DLD1 (cell line): ENCODE measurements around the gene PRKAR2A.

ENCODE experiments used
- in situ Hi-C: cut with HindIII; loops from 2 replicates; pipeline ENCODE4 v1.10.0; 2017; ENCODE audit warnings: low sequenced_read_pairs

PRKAR2A gene

GRCh38 chr3:48847504-48848423 lies at the start of gene PRKAR2A:
Gene PRKAR2A, minus strand, starts transcription at chr3:48847874. Its CDS starts 278 bp downstream, at chr3:48847596.
- in situ Hi-C loops: no loop called here

DNA sequence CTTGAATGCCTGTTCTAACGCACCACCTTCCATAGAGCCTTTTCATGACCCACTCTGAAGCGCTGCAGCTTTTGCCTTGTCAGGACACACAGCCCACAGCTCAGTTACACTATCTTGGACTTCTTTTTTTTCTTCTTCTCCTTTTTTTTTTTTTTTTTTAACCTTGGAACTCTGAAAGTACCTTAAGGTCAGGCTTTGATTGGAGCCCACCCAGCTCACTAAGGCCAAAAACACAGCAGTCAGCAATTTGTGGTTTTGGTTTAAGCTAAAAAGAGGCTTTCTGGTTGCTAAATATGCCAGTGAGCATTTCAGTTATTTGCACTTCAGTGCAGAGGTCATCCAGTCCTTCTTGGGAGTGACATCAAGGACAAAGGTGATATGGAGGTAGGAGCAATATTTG lies 49.3 kb upstream of the PRKAR2A start:
- in situ Hi-C loops: no loop called here

DNA sequence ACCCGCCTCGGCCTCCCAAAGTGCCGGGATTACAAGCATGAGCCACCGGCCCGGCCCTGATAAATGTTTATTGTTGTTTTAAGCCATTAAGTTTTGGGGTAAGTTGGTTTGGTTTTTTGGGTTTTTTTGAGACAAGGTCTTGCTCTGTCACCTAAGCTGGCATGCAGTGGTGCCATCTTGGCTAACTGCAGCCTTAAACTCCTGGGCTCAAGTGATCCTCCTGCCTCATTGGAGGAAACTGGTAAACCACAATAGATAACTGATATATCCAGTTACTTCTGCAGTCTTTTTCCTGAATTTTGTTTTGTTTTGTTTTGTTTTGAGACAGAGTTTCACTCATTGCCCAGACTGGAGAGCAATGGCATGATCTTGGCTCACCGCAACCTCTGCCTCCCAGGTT lies 46.8 kb upstream of the PRKAR2A start:
- in situ Hi-C loops: no loop called here

DNA sequence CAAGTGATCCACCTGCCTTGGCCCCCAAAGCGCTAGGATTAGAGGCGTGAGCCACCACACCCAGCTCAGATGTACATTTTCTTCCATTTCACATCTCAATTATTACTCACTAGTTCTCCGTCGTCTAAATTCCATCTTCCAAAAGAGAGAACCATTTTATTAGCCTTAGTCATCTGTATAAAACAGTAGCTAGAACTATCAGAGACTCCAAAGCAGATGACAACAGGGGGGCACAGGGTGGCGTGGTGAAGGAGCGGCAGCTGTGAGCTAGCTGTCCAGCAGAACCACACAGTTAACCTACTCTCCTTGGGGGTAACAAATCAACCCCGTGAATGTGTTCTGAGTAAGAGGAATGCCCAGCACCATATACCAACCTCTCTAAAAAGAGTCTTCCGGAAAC lies 43.9 kb upstream of the PRKAR2A start:
- in situ Hi-C loops: no loop called here

DNA sequence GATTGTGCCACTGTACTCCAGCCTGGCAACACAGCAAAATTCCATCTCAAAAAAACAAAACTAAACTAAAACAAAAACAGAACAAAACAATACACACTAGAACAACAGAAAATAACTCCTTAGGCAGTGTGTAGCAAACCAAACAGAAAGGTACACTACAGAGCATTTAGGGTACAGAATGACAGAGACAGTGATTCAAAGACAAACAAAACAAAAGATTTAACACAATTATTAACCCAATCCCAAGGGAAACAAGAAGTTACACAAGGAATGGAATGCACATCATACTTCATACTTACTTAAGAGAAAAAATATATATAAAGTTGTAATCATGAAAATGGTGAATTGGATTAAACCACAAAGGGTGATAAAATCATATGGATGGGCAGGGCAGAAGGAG lies 38.1 kb upstream of the PRKAR2A start:
- in situ Hi-C loops: no loop called here

- in situ Hi-C loops: no loop called here
These were observed 34.0 kb upstream of the PRKAR2A start for GRCh38 chr3:48881652-48882114.

GRCh38 chr3:48881006-48881405 lies 33.3 kb upstream of the PRKAR2A start:
- in situ Hi-C loops: no loop called here

DNA sequence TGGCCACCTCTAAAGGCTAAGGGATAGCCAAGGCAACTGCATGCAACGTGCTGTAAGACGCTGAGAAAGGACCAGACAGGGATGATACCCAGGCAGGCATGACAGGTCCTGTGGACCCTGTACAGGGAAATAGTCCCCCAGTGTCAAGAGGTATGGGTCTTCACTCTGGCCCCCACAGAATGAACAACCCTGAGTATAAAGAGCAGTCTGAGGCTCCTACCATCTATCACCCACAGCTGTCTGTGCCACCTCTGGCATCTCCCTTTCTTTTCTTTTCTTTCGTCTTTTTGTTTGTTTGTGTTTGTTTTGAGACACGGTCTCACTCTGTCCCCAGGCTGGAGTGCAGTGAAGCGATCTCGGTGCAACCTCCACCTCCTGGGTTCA lies 32.3 kb upstream of the PRKAR2A start:
- in situ Hi-C loops: no loop called here

- in situ Hi-C loops: no loop called here
These were observed 31.8 kb upstream of the PRKAR2A start for GRCh38 chr3:48879307-48879993.

- in situ Hi-C loops: no loop called here
These were observed 30.0 kb upstream of the PRKAR2A start for GRCh38 chr3:48877671-48878070.

GRCh38 chr3:48863122-48863521 lies 15.4 kb upstream of the PRKAR2A start:
- in situ Hi-C loops: no loop called here

GRCh38 chr3:48859206-48859605 lies 11.5 kb upstream of the PRKAR2A start:
- in situ Hi-C loops: no loop called here

DNA sequence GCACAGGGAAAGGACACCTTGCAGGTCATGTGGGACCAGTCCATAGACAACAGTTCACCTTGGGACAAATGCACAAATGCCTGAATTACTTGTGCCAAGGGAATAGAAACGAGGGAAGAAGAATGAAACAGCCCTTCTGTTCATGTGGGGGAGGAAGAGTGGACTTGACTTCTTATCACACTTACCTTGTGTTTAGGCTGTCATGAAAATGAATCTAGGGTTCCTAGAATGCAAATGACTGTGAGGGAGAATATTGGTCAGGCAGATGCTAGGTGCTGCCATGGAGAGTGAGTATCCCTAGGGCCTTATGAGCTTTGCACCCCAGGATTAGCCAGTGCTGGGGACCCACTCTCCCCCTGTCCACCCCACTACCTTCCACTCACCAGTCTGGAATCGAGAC lies 11.0 kb upstream of the PRKAR2A start:
- in situ Hi-C loops: no loop called here

DNA sequence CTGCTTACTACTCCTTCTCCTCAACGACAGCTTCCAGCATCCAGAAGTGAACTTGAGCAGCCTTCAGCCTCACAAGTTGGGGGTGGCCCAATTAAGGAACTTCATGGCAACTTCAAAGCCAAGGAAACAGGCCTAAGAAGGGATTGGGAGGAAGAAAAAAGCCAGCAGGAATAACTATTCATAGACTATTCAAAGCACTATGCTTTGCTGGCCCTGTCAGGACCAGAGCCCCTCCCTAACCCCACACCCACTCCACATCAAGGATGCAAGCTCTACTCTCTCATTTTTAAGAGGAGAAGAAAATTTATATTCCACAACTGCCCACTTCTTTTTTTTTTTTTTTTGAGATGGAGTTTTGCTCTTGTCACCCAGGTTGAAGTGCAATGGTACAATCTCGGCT lies 10.0 kb upstream of the PRKAR2A start:
- in situ Hi-C loops: no loop called here

DNA sequence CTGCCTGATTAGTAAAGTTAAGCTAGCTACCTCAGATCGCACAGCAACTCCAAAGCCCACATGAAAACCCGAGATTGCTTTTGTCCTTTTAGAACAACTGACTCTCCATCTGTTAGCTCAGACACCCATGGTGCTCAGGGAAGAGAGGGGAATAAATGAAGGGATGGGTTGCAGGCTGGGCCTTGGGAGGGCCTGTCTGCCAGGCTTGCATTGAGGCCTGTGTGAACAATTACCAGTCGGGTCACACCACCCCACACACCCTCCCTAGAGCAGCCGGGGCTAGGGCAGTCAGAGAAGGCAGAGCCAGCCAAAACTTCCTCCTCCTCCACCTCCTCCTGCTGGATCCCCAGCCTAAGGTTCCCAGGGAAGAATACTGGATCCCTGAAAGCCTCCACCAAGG lies 8.8 kb upstream of the PRKAR2A start:
- in situ Hi-C loops: no loop called here

- in situ Hi-C loops: no loop called here
These were observed 8.2 kb upstream of the PRKAR2A start for GRCh38 chr3:48855681-48856447.

DNA sequence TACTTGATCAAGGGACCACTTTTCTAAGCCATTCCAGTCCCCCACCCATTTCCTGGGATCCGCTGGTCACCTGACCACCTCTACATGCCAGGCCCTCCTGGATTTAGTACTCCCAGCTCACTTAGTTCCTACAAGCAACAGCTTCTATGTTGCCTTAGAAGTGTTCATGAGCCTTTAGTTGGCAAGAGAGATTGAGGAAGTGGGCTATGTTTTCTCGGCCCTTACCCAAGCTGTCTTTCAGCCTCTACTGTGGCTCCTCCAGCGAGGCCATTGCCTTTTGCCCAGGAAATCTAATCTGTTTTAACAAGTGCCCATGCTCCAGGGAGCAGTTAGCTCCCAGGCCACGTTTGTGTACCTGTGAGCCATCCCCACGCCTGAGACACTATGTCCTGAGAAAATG lies 4.5 kb upstream of the PRKAR2A start:
- in situ Hi-C loops: no loop called here

GRCh38 chr3:48851407-48851806 lies 3.7 kb upstream of the PRKAR2A start:
- in situ Hi-C loops: no loop called here

DNA sequence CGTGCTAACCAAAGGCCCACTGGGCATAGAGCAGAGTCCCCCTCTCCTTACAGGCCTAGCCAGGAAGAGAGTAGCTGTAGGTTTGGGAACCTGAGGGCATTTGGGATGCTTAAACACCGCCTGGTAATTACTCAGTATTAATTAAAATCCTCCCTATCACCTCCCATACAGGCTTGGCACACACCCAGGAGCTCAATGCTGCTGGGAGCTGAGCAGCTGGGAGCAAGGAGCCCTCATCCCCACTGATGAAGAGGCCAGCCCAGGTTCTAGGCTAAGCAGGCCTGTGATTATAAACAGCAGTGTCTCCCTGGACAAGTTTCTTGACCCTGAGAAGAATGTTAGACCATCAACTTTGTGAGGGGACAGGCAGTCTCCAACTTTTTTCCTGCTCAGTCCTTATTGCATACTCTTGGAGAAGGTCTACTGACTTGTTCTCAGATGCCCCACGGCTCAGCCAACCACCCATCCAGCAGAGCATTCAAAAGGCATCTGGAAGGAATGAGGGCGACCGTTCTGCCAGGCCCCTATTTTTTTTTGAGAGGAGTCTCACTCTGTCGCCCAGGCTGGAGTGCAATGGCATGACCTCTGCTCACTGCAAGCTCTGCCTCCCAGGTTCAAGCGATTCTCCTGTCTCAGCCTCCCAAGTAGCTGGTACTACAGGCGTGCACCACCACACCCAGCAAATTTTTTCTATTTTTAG lies 1.3 kb upstream of the PRKAR2A start:
- in situ Hi-C loops: no loop called here

GRCh38 chr3:48847053-48847503 lies 596 bp downstream of the PRKAR2A start:
- in situ Hi-C loops: no loop called here

DNA sequence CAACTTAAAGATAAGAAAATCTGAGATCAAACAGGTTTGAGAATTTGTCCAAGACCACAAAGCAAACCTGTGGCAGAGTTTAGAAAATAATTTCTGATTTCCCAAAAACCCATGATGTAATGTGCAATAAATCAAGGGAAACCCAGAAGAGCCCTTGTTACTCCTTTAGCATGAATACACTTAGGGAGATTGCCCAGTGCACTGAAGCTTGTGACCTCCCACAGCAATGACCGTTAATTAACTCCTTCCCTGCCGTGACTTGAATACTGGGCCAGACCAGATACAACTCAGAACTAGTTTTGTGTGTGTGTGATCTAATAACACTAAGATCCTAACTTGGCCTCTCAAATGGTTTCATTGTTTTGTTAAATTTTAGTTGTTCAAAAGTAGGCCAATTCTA lies 2.5 kb downstream of the PRKAR2A start:
- in situ Hi-C loops: no loop called here
